GM19193 (cell line): ENCODE results near the gene PSTPIP2.

ENCODE experiments used
- POLR2A ChIP-seq: IDR thresholded peaks from 4 replicates; pipeline ENCODE4 v1.6.1; 2011; ENCODE audit not compliant: insufficient read depth, insufficient read length; ENCODE audit errors: extremely low read depth

Gene PSTPIP2

GRCh38 chr18:45991788-45992187 is 80.3 kb downstream of the PSTPIP2 start:
- no peak for TF ChIP-seq POLR2A

- no peak for TF ChIP-seq POLR2A
These were observed 87.4 kb downstream of the PSTPIP2 start for GRCh38 chr18:45984546-45985235.

- TF ChIP-seq POLR2A, result no peak
These were observed 90.2 kb downstream of the PSTPIP2 start for GRCh38 chr18:45981821-45982220.

GRCh38 chr18:45980229-45980628 is 91.8 kb downstream of the PSTPIP2 start:
- TF ChIP-seq POLR2A, result no peak

DNA sequence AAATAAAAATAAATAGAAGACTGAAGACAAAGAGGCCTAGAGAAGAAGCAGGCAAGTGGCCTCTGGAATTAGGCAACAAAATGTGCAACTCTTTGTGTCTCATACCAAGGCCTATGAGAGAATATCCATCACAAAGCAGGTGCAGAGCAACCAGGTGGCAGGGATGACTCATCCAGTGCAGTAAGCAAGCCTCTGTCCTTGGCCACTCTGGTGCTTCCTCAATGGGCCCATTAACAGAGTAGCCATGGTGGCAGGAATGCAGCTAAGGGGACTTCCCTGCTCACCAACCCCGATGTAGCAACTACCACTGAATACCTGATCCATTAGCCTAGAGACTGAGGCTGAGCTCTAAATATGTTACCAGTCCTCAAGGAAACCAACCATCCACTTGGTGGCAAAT is 94.0 kb downstream of the PSTPIP2 start:
- TF ChIP-seq POLR2A, result no peak

GRCh38 chr18:45976974-45977373 is 95.1 kb downstream of the PSTPIP2 start:
- TF ChIP-seq POLR2A, result no peak

- TF ChIP-seq POLR2A, result no peak
These were observed 95.5 kb downstream of the PSTPIP2 start for GRCh38 chr18:45976566-45976965.

DNA sequence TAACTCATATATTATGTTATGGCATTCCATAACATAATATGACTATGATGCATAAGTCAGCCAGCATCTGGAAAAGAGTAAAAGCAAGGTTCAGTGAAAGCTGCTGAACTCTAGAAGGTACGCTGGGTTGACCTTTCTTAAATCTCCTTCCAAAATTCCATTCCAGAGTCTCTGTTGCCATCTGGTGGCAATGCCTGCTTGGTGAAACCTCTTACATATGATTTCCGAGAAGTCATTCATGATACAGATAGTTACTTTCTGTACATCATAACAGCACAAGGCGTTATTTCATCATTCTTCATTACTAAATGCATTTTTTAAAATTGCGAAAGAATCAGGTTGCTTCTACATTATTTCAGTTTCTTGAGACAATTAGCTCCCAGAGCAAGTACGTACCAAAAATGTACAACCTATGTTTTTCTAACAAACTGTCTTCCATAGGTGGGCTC is 97.9 kb downstream of the PSTPIP2 start:
- TF ChIP-seq POLR2A, result no peak

DNA sequence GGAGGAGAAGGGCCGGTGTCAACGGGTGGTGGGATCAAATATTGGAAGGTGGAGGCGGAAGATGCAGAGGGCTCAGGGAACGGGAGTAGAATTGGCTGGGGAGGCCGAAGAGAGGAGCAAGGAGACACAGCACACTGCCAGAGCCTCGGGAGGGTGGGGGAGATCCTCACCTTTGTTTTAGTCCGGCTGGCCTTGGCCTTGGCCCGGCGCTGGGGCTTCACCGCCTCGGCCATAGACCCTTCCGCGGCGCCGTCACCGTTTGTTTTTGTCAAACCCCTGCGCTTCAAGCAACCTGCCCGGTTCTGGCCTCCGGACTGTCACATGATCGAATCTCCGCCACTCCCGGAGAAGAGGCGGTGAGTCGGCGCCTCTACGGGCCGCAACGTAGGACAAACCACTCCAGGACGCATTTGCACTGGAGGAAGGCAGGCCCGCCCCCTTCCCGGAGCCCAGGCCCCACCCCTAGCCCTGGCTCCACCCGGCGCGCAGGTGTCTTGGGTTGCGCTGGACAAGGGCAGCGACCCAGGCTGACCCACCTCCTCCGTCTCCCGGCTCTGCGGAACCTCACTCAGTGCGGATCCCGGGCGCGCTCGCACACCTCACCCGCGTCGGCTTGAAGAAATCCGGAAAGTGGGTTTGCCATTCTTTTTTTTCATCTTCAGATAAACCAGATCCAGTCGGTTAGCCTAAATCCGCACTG is 104.9 kb downstream of the PSTPIP2 start, which contains the start of gene EPG5:
Gene EPG5, minus strand, starts transcription at position 323 of the 700 bp plus-strand sequence. Its CDS starts 90 bp downstream, at position 233.
- peak; percentile 71 for TF ChIP-seq POLR2A

DNA sequence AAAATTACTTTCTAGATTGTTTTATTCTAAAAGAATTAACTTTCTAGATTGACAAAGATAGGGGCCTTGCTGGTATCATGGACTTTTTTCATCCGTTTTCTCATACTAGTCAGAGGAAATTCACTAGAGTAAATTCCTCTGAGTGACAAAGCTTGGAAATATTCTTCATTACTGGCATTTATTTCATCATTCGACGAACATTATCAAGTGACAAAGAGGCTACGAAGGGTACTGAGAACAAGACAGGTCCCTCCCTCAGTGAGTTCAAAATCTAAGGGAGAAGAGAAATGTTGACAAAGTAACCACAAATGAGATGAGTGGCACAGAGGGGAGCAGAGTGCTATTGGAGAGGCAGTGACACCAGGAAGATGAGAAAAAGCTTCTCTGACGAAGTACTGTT is 109.2 kb downstream of the PSTPIP2 start:
- TF ChIP-seq POLR2A, result no peak

- TF ChIP-seq POLR2A, result no peak
These were observed 109.6 kb downstream of the PSTPIP2 start for GRCh38 chr18:45962461-45962860.

- no peak for TF ChIP-seq POLR2A
These were observed 113.3 kb downstream of the PSTPIP2 start for GRCh38 chr18:45958730-45959129.

- TF ChIP-seq POLR2A, result no peak
These were observed 114.0 kb downstream of the PSTPIP2 start for GRCh38 chr18:45958027-45958426.

- TF ChIP-seq POLR2A, result no peak
These were observed 115.0 kb downstream of the PSTPIP2 start for GRCh38 chr18:45957100-45957499.

DNA sequence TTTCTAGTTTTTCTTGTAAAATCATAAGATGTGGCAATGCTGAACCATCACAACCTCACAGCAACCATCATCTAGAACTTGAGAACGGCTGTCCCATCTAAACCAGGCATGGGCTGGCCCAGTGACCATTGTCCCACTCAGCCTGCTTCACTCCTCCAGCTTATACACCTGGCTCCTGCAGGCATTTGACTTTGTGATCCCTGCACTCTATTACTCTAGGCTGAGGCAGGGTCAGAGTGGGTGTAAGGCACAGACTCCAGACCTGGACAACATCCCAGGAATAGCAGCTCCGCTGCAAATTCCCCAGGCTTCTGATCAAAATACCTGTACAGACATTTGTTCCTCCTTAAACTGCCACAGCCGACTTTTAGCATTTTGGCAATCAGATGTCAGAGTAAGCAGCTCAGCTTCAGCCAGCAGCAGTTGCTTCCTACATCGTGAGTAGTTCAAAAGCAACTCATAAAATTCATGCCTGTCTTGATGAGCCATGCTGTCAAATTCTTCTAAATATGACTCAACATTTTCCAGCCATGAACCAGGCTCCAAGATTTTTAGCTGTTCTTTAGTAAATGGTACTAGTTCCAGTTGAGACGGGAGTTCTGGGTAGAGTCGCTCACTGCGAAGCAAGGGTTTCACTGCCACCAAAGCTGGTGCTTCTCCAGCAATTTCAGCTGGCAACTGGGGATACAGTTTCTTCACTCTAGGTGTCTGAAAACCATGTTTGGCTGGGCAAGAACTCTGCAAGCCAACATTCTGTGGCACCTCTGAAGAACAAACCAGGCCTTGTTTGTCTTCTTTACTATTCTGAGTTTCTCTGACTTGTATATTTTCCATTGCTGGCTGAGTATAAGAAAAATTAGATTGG is 117.8 kb downstream of the PSTPIP2 start:
- no peak for TF ChIP-seq POLR2A
